OCI-LY3 (cell line): ENCODE data around the gene IFNA16.
"Not testable (repeated sequence)": the region's sequence is repeated elsewhere in the genome, so short reads cannot be mapped to it uniquely, and the experiment has no call there.

Experiments
- CTCF ChIP-seq: fragments of 200-600, 300-600 bp; sonication (generic); IDR thresholded peaks from 2 replicates; pipeline ENCODE4 v1.5.1; 2014; ENCODE audit warnings: antibody characterized with exemption, low read length, low read depth
- EZH2phosphoT487 ChIP-seq: fragments of 200-600 bp; shearing (Covaris generic); IDR thresholded peaks from 2 replicates; pipeline ENCODE4 v1.6.1; 2018; ENCODE audit warnings: antibody characterized with exemption, mixed run types, low read depth

GRCh38 chr9:21187487-21187886 is 29.6 kb downstream of the IFNA16 start, which contains the start of gene IFNA4:
- TF ChIP-seq CTCF, EZH2phosphoT487: not testable (repeated sequence)
